HEK293 (cell line): Measurements from ENCODE around the gene ALDOA.
A peak's percentile ranks its signal among the peaks of the same experiment; 100 is the strongest.

Experiments
- CTCF ChIA-PET: fragments of 350-600 bp; formaldehyde crosslinking; extraction: SDS; loops from one replicate; lab custom pipeline; 2021; ENCODE audit warnings: antibody characterized with exemption; lab: Yijun Ruan, JAX
- POLR2A ChIA-PET: fragments of 300-600 bp; formaldehyde crosslinking; extraction: SDS; loops from one replicate; lab custom pipeline; 2020; ENCODE audit warnings: antibody characterized with exemption, inconsistent platforms; lab: Yijun Ruan, JAX
- H3K27ac ChIP-seq: fragments of 200-500 bp; sonication (Bioruptor generic); 2 replicates; pipeline ENCODE4 v1.5.1; 2014; ENCODE audit warnings: low read depth, low read length, control low read depth, inconsistent platforms; ENCODE audit errors: extremely low read depth
- H3K36me3 ChIP-seq, 2 experiments: fragments of 200-500 bp in 1 of 2; sonication (Bioruptor generic) in 1 of 2; 1 replicate in 1 of 2; 2 replicates in 1 of 2; pipeline ENCODE4 v1.5.1; 2014 to 2017; ENCODE audit warnings: inconsistent platforms in 2 of 2, low read length in 2 of 2; ENCODE audit not compliant: control insufficient read depth in 2 of 2, insufficient read depth in 1 of 2
- H3K4me1 ChIP-seq: fragments of 200-500 bp; sonication (Bioruptor generic); 2 replicates; pipeline ENCODE4 v1.5.1; 2014; ENCODE audit warnings: mild to moderate bottlenecking, low read length, inconsistent platforms; ENCODE audit not compliant: control insufficient read depth, insufficient read depth
- H3K4me3 ChIP-seq: 2 replicates; pipeline ENCODE4 v1.5.1; 2011; ENCODE audit warnings: low read depth, mild to moderate bottlenecking, control low read depth, low read length, moderate library complexity
- H3K9me3 ChIP-seq: fragments of 200-500 bp; sonication (Bioruptor generic); 2 replicates; pipeline ENCODE4 v1.5.1; 2014; ENCODE audit warnings: low read depth, low read length, inconsistent platforms; ENCODE audit not compliant: control insufficient read depth, insufficient read depth
- CTCF ChIP-seq: fragments of 450-650 bp; formaldehyde crosslinking; IDR thresholded peaks from 2 replicates; pipeline ENCODE4 v1.5.1; 2016; ENCODE audit warnings: missing biosample characterization, missing genetic modification characterization
- EGR2 ChIP-seq: fragments of 450-650 bp; formaldehyde crosslinking; IDR thresholded peaks from 2 replicates; pipeline ENCODE4 v1.5.1; 2016; ENCODE audit warnings: low read depth, missing biosample characterization, missing genetic modification characterization
- KLF9 ChIP-seq: fragments of 450-650 bp; formaldehyde crosslinking; IDR thresholded peaks from 2 replicates; pipeline ENCODE4 v1.5.1; 2016; ENCODE audit warnings: missing biosample characterization, missing genetic modification characterization, low read depth
- OVOL3 ChIP-seq: fragments of 450-650 bp; formaldehyde crosslinking; IDR thresholded peaks from 2 replicates; pipeline ENCODE4 v1.5.1; 2016; ENCODE audit warnings: missing biosample characterization, missing genetic modification characterization
- PRDM10 ChIP-seq: fragments of 450-650 bp; formaldehyde crosslinking; IDR thresholded peaks from 2 replicates; pipeline ENCODE4 v1.5.1; 2016; ENCODE audit warnings: missing biosample characterization, missing genetic modification characterization
- SALL2 ChIP-seq: fragments of 450-650 bp; formaldehyde crosslinking; IDR thresholded peaks from 2 replicates; pipeline ENCODE4 v1.5.0; 2017; ENCODE audit warnings: missing biosample characterization, mild to moderate bottlenecking, missing genetic modification characterization, borderline replicate concordance
- SP2 ChIP-seq: fragments of 450-650 bp; formaldehyde crosslinking; IDR thresholded peaks from 2 replicates; pipeline ENCODE4 v1.5.1; 2016; ENCODE audit warnings: missing biosample characterization, missing genetic modification characterization
- SP7 ChIP-seq: fragments of 450-650 bp; formaldehyde crosslinking; IDR thresholded peaks from 2 replicates; pipeline ENCODE4 v1.5.1; 2016; ENCODE audit warnings: missing biosample characterization, missing genetic modification characterization
- ZNF155 ChIP-seq: fragments of 450-650 bp; formaldehyde crosslinking; IDR thresholded peaks from 2 replicates; pipeline ENCODE4 v1.5.1; 2016; ENCODE audit warnings: missing biosample characterization, missing genetic modification characterization
- ZNF16 ChIP-seq: fragments of 450-650 bp; formaldehyde crosslinking; IDR thresholded peaks from 2 replicates; pipeline ENCODE4 v1.5.1; 2016; ENCODE audit warnings: low read depth, missing biosample characterization, missing genetic modification characterization
- ZNF2 ChIP-seq: fragments of 450-650 bp; formaldehyde crosslinking; IDR thresholded peaks from 2 replicates; pipeline ENCODE4 v1.5.1; 2016; ENCODE audit warnings: missing biosample characterization, missing genetic modification characterization
- ZNF266 ChIP-seq: fragments of 450-650 bp; formaldehyde crosslinking; IDR thresholded peaks from 2 replicates; pipeline ENCODE4 v1.5.1; 2016; ENCODE audit warnings: missing biosample characterization, missing genetic modification characterization, low read depth
- ZNF280D ChIP-seq: fragments of 450-650 bp; formaldehyde crosslinking; IDR thresholded peaks from 2 replicates; pipeline ENCODE4 v1.5.1; 2016; ENCODE audit warnings: missing biosample characterization, missing genetic modification characterization
- ZNF433 ChIP-seq: fragments of 450-650 bp; formaldehyde crosslinking; IDR thresholded peaks from 2 replicates; pipeline ENCODE4 v1.5.1; 2016; ENCODE audit warnings: missing biosample characterization, missing genetic modification characterization, low read depth
- ZNF600 ChIP-seq: fragments of 450-650 bp; formaldehyde crosslinking; IDR thresholded peaks from 2 replicates; pipeline ENCODE4 v1.5.1; 2016; ENCODE audit warnings: missing biosample characterization, missing genetic modification characterization
- ZNF654 ChIP-seq: fragments of 450-650 bp; formaldehyde crosslinking; IDR thresholded peaks from 2 replicates; pipeline ENCODE4 v1.5.1; 2016; ENCODE audit warnings: low read depth, missing biosample characterization, missing genetic modification characterization
- ZNF747 ChIP-seq: fragments of 450-650 bp; formaldehyde crosslinking; IDR thresholded peaks from 2 replicates; pipeline ENCODE4 v1.5.1; 2016; ENCODE audit warnings: missing biosample characterization, missing genetic modification characterization

The ALDOA gene

GRCh38 chr16:30068333-30068732, 2.8 kb downstream of the ALDOA start:
- no peak overlapping the region for H3K4me3 ChIP-seq
- ChIA-PET CTCF (interaction anchor here (0.7 to 3.6 kb wide), 4 partner anchors 13 to 26 kb away, joined by 3 to 25 read pairs (median 6); partner anchors contain the start of gene TBX6), POLR2A (interaction anchor here (1.2 kb wide), 1 partner anchor 36 kb away, joined by 3 read pairs; no protein-coding TSS in a partner anchor)
- H3K27ac ChIP-seq: no peak overlapping the region
- TF ChIP-seq ZNF747 (tag by site-specific recombination) (0 out of 2 replicates have a peak, but pooled peaks have one; percentile 32), ZNF433 (tag by site-specific recombination) (no peak)
- peaks cover 42 to 68% of the 10 kb centered on the region in 2 experiments; a peak in 2 of 3 replicates for H3K36me3 ChIP-seq
- no peaks in the 10 kb centered on the region for H3K9me3 ChIP-seq
- H3K4me1 ChIP-seq: peaks cover 2% of the 10 kb centered on the region; the same call in 1 of the 2 replicates

- Histone ChIP-seq H3K36me3 (peaks cover 42 to 68% of the 10 kb centered on the region in 2 experiments; a peak in 2 of 3 replicates), H3K27ac (no peak overlapping the region), H3K9me3 (no peaks in the 10 kb centered on the region), H3K4me1 (0 out of 2 replicates have a peak, but pooled peaks cover 2% of the 10 kb centered on the region), H3K4me3 (no peak overlapping the region)
- TF ChIP-seq ZNF654 (tag by site-specific recombination) (peak; percentile 55), ZNF266 (tag by site-specific recombination) (no peak), ZNF600 (tag by site-specific recombination) (peak; percentile 80), CTCF (tag by site-specific recombination) (peak; percentile 76), KLF9 (tag by site-specific recombination) (peak; percentile 36; the same call in 1 of the 2 replicates), SP7 (tag by site-specific recombination) (no peak), PRDM10 (tag by site-specific recombination) (peak; percentile 74)
- ChIA-PET CTCF (interaction anchor here (1.0 to 2.3 kb wide), 4 partner anchors 13 to 626 kb away, joined by 3 to 8 read pairs (median 4); partner anchors contain the start of gene TBX6), POLR2A (interaction anchor here (1.2 kb wide), 1 partner anchor 37 kb away, joined by 3 read pairs; no protein-coding TSS in a partner anchor)
Observed at GRCh38 chr16:30068750-30069610, 3.4 kb downstream of the ALDOA start.

GRCh38 chr16:30069611-30070462, 4.3 kb downstream of the ALDOA start:
- Histone ChIP-seq H3K4me1 (no peaks in the 10 kb centered on the region), H3K4me3 (no peak overlapping the region), H3K9me3 (no peaks in the 10 kb centered on the region), H3K27ac (no peak overlapping the region), H3K36me3 (peaks cover 42 to 68% of the 10 kb centered on the region in 2 experiments; a peak in 2 of 3 replicates)
- ChIA-PET CTCF (interaction anchor here (1.0 to 1.6 kb wide), 2 partner anchors 13 to 625 kb away, joined by 3 to 4 read pairs; no protein-coding TSS in a partner anchor), POLR2A (interaction anchor here (0.6 kb wide), 1 partner anchor 14 kb away, joined by 3 read pairs; no protein-coding TSS in a partner anchor)
- TF ChIP-seq SP2 (no peak), ZNF155 (tag by site-specific recombination) (no peak), OVOL3 (no peak), ZNF2 (tag by site-specific recombination) (peak; percentile 86), ZNF280D (tag by site-specific recombination) (no peak), ZNF16 (tag by site-specific recombination) (no peak), SALL2 (no peak), EGR2 (peak; percentile 73)
